T-helper 2 cell (primary cell): ENCODE measurements around the gene USP54.
"Not testable (repeated sequence)": the region's sequence is repeated elsewhere in the genome, so short reads cannot be mapped to it uniquely, and the experiment has no call there.

Source experiments
- DNase-seq, 5 experiments: peaks; one replicate each; pipeline versions ENCODE4 v3.0.0 to v3.0.0-alpha.2; 2012 to 2022
- total RNA-seq, 2 donors: gene quantifications; one replicate each; lab custom pipeline; 2026; lab: John Stamatoyannopoulos, UW

Gene USP54
- total RNA-seq: 4.7 to 5.9 reads per million in 2 donors

GRCh38 chr10:73590881-73591799 is at the start of gene USP54:
USP54 (minus strand) TSS chr10:73591342; CDS start chr10:73575658, 15,684 bp downstream.
- peak in 1 of 5 experiments; percentile 44 for DNase-seq

- DNase-seq: no peak
Measured at GRCh38 chr10:73639286-73639685, 48.1 kb upstream of the USP54 start.

- no peak for DNase-seq
Measured at GRCh38 chr10:73635781-73636180, 44.6 kb upstream of the USP54 start.

GRCh38 chr10:73634421-73634820 is 43.3 kb upstream of the USP54 start:
- DNase-seq: no peak

- no peak for DNase-seq
Measured at GRCh38 chr10:73629165-73629564, 38.0 kb upstream of the USP54 start.

GRCh38 chr10:73628405-73628804 is 37.3 kb upstream of the USP54 start:
- DNase-seq: no peak

- no peak for DNase-seq
Measured at GRCh38 chr10:73627300-73627699, 36.2 kb upstream of the USP54 start.

GRCh38 chr10:73625884-73626752 is 35.0 kb upstream of the USP54 start:
- peak; percentile 83 to 98 (median 89) for DNase-seq

- peak in 1 of 5 experiments; percentile 32 for DNase-seq
Measured at GRCh38 chr10:73625004-73625883, 34.1 kb upstream of the USP54 start.

- DNase-seq: no peak
Measured at GRCh38 chr10:73623056-73623455, 31.9 kb upstream of the USP54 start.

- DNase-seq: not testable (repeated sequence)
Measured at GRCh38 chr10:73620974-73621373, 29.8 kb upstream of the USP54 start.

GRCh38 chr10:73617143-73617542 is 26.0 kb upstream of the USP54 start:
- not testable (repeated sequence) for DNase-seq

- no peak for DNase-seq
Measured at GRCh38 chr10:73614720-73615119, 23.6 kb upstream of the USP54 start.

GRCh38 chr10:73609116-73609515 is 18.0 kb upstream of the USP54 start:
- no peak for DNase-seq

- no peak for DNase-seq
Measured at GRCh38 chr10:73601486-73601921, 10.4 kb upstream of the USP54 start.

GRCh38 chr10:73597346-73597745 is 6.2 kb upstream of the USP54 start:
- no peak for DNase-seq

GRCh38 chr10:73593812-73594211 is 2.7 kb upstream of the USP54 start:
- no peak for DNase-seq

- no peak for DNase-seq
Measured at GRCh38 chr10:73593110-73593509, 2.0 kb upstream of the USP54 start.

- DNase-seq: peak in 1 of 5 experiments; percentile 22
Measured at GRCh38 chr10:73591935-73592699, 975 bp upstream of the USP54 start.

- no peak for DNase-seq
Measured at GRCh38 chr10:73589563-73590126, 1.5 kb downstream of the USP54 start.

- DNase-seq: no peak
Measured at GRCh38 chr10:73588656-73589055, 2.5 kb downstream of the USP54 start.
